Mammary epithelial cell (primary cell): ENCODE results near the gene ATP12A.

Experiments
- EZH2 ChIP-seq: IDR thresholded peaks from 2 replicates; pipeline ENCODE4 v1.6.1; 2012; ENCODE audit warnings: low read length, inconsistent platforms, borderline replicate concordance
- TF ChIP-seq, protein P1 (sequence below), 2 donors: IDR thresholded peaks in 1 of 2; conservative IDR thresholded peaks in 1 of 2; 2 replicates each; pipeline ENCODE4 v1.5.1; 2011 to 2012; ENCODE audit warnings: inconsistent platforms in 2 of 2, low read length in 2 of 2, mild to moderate bottlenecking in 2 of 2, control low read depth in 1 of 2, low read depth in 1 of 2; ENCODE audit not compliant: insufficient read depth in 1 of 2; ENCODE audit errors: extremely low read depth in 1 of 2

DNA sequence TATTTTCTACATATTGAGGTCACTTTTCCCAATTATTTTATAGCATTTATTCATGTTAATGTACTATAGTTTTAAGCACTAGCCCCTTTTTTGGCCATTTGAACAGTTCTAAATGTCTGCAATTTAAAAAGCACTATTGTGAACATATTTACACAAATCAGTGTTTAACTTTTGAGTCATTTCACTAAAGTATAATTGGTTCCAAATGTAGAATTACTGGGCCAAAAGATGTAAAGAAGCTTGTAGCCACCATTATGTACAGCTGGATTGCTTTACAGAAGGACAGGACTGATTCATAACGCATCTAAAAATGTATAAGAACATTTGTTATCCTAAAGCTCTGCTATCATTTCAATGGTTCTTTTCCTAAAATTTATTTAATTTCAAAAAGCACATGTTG, 16.6 kb upstream of the ATP12A start:
- TF ChIP-seq, protein P1, sequence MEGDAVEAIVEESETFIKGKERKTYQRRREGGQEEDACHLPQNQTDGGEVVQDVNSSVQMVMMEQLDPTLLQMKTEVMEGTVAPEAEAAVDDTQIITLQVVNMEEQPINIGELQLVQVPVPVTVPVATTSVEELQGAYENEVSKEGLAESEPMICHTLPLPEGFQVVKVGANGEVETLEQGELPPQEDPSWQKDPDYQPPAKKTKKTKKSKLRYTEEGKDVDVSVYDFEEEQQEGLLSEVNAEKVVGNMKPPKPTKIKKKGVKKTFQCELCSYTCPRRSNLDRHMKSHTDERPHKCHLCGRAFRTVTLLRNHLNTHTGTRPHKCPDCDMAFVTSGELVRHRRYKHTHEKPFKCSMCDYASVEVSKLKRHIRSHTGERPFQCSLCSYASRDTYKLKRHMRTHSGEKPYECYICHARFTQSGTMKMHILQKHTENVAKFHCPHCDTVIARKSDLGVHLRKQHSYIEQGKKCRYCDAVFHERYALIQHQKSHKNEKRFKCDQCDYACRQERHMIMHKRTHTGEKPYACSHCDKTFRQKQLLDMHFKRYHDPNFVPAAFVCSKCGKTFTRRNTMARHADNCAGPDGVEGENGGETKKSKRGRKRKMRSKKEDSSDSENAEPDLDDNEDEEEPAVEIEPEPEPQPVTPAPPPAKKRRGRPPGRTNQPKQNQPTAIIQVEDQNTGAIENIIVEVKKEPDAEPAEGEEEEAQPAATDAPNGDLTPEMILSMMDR (conservative IDR thresholded peaks at IDR 0.05 in 1 of 2, IDR thresholded peaks at IDR 0.05 in 1 of 2; ENCODE audit: extremely low read depth in 1 of 2, insufficient read depth in 1 of 2, low read depth in 1 of 2, low read length in 2 of 2) = no peak
- TF ChIP-seq EZH2 = no peak
